ENCODE measurements around the gene RAB3B. TPM values are rescaled to one million over a fixed set of nuclear protein-coding genes. Genes with fewer than 3 reads are reported as not detected.

Gene RAB3B
- total and polyA plus RNA-seq, 9 of the 15 experiments (the other 6 are each of a cell fraction or from before 2014, with no cell fraction given) = 0.07 to 0.47 (median 0.27) TPM

GRCh38 chr1:51964309-51964696 lies 26.2 kb downstream of the RAB3B start (continued):
- no peak for TF ChIP-seq ETS1 (conservative IDR thresholded peaks at IDR 0.05; ENCODE audit: control insufficient read depth, low read depth, low read length)
- TF ChIP-seq ARHGAP35 (IDR thresholded peaks at IDR 0.05; ENCODE audit: partially characterized antibody) = peak; percentile 28
- no peak for TF ChIP-seq ZNF395 (CRISPR knock-in tag; IDR thresholded peaks at IDR 0.05)
- TF ChIP-seq JUND (IDR thresholded peaks at IDR 0.05; ENCODE audit: borderline replicate concordance, low read depth, low read length) = no peak
- 0 out of 3 replicates have a peak, but pooled peaks have one; percentile 31 for TF ChIP-seq JUND (tag; IDR thresholded peaks at IDR 0.05; ENCODE audit: borderline replicate concordance, low read depth, low read length)

DNA sequence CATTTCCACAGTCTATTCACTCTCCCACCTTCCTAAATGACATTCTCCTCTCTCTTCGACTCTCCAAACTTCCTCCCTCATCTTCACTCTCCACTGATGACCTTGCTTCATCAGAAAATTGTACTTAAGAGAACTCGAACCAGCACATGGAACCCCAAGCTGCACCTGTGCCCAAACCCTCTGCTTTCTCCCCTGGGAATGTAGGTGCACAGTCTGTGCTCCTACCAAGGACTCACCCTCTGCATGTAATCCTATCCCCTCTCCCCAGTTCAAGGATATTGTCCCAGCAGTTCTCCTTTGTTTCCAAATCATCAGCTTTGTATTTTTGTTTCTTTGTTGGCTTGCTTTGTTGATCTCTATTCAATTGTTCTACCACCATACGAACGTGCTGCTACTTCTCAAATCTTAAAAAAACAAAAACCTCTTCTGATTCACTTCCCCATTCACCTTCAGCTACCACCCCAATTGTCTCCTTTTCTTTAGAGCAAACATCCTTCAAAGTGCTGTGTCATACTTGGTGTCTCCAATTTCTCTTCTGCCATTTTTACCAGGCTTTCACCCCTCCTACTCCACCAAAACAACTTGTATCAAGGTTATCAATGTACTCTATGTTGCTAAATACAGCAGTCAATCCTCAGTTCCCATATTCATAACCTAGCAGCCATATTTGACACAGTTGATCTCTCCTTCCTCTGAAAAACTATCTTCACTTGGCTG lies 26.8 kb downstream of the RAB3B start:
- ChIA-PET CTCF (ENCODE audit: low intra/inter-chr PET ratio) (interaction anchor here (0.7 kb wide), 1 partner anchor 78 kb away, joined by 3 read pairs; no protein-coding TSS in a partner anchor), POLR2A (interaction anchor here (0.6 to 1.6 kb wide), 6 partner anchors 10 to 998 kb away, joined by 3 to 5 read pairs (median 4); no protein-coding TSS in a partner anchor)
- Histone ChIP-seq H3K9me1 (ENCODE audit: control insufficient read depth, insufficient read depth, low read length) (no peaks in the 10 kb centered on the region), H3K9ac (ENCODE audit: insufficient read depth in 1 of 2, low read depth in 2 of 2, low read length in 2 of 2) (0 out of 4 replicates have a peak overlapping the region, but pooled peaks of 1 of the 2 experiments have one; percentile 6), H3K27ac (ENCODE audit: extremely low read depth, low read depth, low read length) (peak overlapping the region; percentile 30; the same call in 2 of the 3 replicates), H3K4me1 (replicated peaks in 1 of 2; ENCODE audit: control insufficient read depth in 2 of 2, insufficient read depth in 2 of 2, low read length in 2 of 2) (peaks cover 11 to 36% of the 10 kb centered on the region in 2 experiments), H2AFZ (ENCODE audit: low read depth, low read length) (peak overlapping the region; percentile 88), H3K79me2 (ENCODE audit: control insufficient read depth, insufficient read depth, low read length) (no peaks in the 10 kb centered on the region), H3K27me3 (ENCODE audit: control insufficient read depth in 2 of 2, insufficient read depth in 2 of 2, low read length in 2 of 2) (0 out of 5 replicates have a peak, but pooled peaks cover 0 to 7% of the 10 kb centered on the region in 2 experiments), H3K9me3 (replicated peaks; ENCODE audit: control insufficient read depth, insufficient read depth, low read depth, low read length) (no peaks in the 10 kb centered on the region), H4K20me1 (replicated peaks; ENCODE audit: control insufficient read depth, insufficient read depth, low read length) (no peaks in the 10 kb centered on the region), H3K4me2 (ENCODE audit: insufficient read depth, low read length) (peak overlapping the region; percentile 38; the same call in 1 of the 2 replicates), H3K4me3 (no peak overlapping the region), H3K36me3 (ENCODE audit: control insufficient read depth, insufficient read depth, low read length) (no peaks in the 10 kb centered on the region)
- intact Hi-C loops (cut with micrococcal nuclease) (no loop called here), in situ Hi-C loops (cut with MboI) (no loop called here)
- WGBS (ENCODE audit: insufficient coverage, low coverage, missing lambda C conversion rate) = 16% methylated on average over 4 of the region's 4 CpGs
- FAIRE-seq (peak; percentile 49), DNase-seq (ENCODE audit: extremely low read depth in 1 of 4, low spot score in 3 of 4) (peak in 2 of 4 experiments; percentile 54 to 57), ATAC-seq (peak; percentile 68)
- BruUV-seq (replicated peaks) = no TSS peak
- TF ChIP-seq NFXL1 (CRISPR knock-in tag; IDR thresholded peaks at IDR 0.05) (no peak), ILF3 (IDR thresholded peaks at IDR 0.05; ENCODE audit: borderline replicate concordance) (no peak), HNRNPL (IDR thresholded peaks at IDR 0.05; ENCODE audit: low read depth, low read length) (no peak), IRF9 (tag; IDR thresholded peaks at IDR 0.05) (peak; percentile 57; the same call in 1 of the 2 replicates), CTBP1 (IDR thresholded peaks at IDR 0.05; ENCODE audit: borderline replicate concordance) (peak; percentile 71), MAFF (IDR thresholded peaks at IDR 0.05; ENCODE audit: low read length) (peak; percentile 92), HMGN3 (IDR thresholded peaks at IDR 0.05; ENCODE audit: borderline replicate concordance, extremely low read depth, insufficient read length, low read depth, low read length) (no peak)
- TF ChIP-seq, protein P1, sequence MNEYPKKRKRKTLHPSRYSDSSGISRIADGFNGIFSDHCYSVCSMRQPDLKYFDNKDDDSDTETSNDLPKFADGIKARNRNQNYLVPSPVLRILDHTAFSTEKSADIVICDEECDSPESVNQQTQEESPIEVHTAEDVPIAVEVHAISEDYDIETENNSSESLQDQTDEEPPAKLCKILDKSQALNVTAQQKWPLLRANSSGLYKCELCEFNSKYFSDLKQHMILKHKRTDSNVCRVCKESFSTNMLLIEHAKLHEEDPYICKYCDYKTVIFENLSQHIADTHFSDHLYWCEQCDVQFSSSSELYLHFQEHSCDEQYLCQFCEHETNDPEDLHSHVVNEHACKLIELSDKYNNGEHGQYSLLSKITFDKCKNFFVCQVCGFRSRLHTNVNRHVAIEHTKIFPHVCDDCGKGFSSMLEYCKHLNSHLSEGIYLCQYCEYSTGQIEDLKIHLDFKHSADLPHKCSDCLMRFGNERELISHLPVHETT (CRISPR knock-in tag; conservative IDR thresholded peaks at IDR 0.05 in 1 of 2, IDR thresholded peaks at IDR 0.05 in 1 of 2) = 0 out of 4 replicates have a peak, but pooled peaks of 1 of the 2 experiments have one; percentile 47
